GM12878 (cell line): ENCODE data around the gene LETM1. TPM values are rescaled to one million over a fixed set of nuclear protein-coding genes. Genes with fewer than 3 reads are reported as not detected.

Source experiments
- ATAC-seq: fragments of 200-7000 bp; cut with Tn5 transposase; 3 replicates; pipeline ENCODE4 v1.9.1; 2020; ENCODE audit warnings: mild to moderate bottlenecking, moderate library complexity
- BruUV-seq: library from RNA; stranded (reverse); fragments of 400-500 nt; replicated peaks from 2 replicates; lab custom pipeline; 2021; lab: Mats Ljungman, UMichigan
- CTCF ChIA-PET: fragments of 300-600 bp; sonication (Branson Sonifier 250); formaldehyde crosslinking; extraction: SDS; loops from one replicate; lab custom pipeline; 2021; ENCODE audit warnings: inconsistent platforms; lab: Yijun Ruan, JAX
- POLR2A ChIA-PET: fragments of 350-600 bp; formaldehyde crosslinking; extraction: SDS; loops from one replicate; lab custom pipeline; 2021; ENCODE audit warnings: inconsistent platforms; lab: Charles Lee
- RAD21 ChIA-PET: fragments of 300-600 bp; sonication (Branson Sonifier 250); formaldehyde crosslinking; loops from one replicate; lab custom pipeline; 2023; ENCODE audit warnings: antibody characterized with exemption; ENCODE audit not compliant: unreplicated experiment; lab: Charles Lee
- SMC1A ChIA-PET: fragments of 300-600 bp; sonication (Branson Sonifier 250); formaldehyde crosslinking; loops from one replicate; lab custom pipeline; 2023; ENCODE audit not compliant: unreplicated experiment, uncharacterized antibody; lab: Charles Lee
- DNase-seq: peaks from one replicate; pipeline ENCODE4 v3.0.0-alpha.2; 2011; ENCODE audit warnings: low read depth, low spot score
- FAIRE-seq: peaks from 3 replicates; lab custom pipeline; 2011; peaks lifted over from hg19 to GRCh38; lab: Jason Lieb, UNC
- H2AFZ ChIP-seq: 2 replicates; pipeline ENCODE4 v1.6.0; 2011; ENCODE audit warnings: low read depth, low read length, control low read depth; ENCODE audit not compliant: control insufficient read depth
- H3K27ac ChIP-seq: 2 replicates; pipeline ENCODE4 v1.5.1; 2011; ENCODE audit warnings: control low read depth; ENCODE audit not compliant: control insufficient read depth, insufficient read depth
- H3K27me3 ChIP-seq, 2 experiments: replicated peaks in 1 of 2; 2 replicates each; pipeline versions ENCODE4 v1.6.0 to v1.6.1; 2011; ENCODE audit warnings: low read length in 1 of 2; ENCODE audit not compliant: control insufficient read depth in 2 of 2, insufficient read depth in 2 of 2
- H3K36me3 ChIP-seq, 2 experiments: 2 replicates each; pipeline ENCODE4 v1.5.1; 2011; ENCODE audit warnings: low read length in 1 of 2; ENCODE audit not compliant: control insufficient read depth in 2 of 2, insufficient read depth in 2 of 2
- H3K4me1 ChIP-seq: 2 replicates; pipeline ENCODE4 v1.6.1; 2011; ENCODE audit warnings: mild to moderate bottlenecking, low read length, moderate library complexity, mixed read lengths; ENCODE audit not compliant: control insufficient read depth, insufficient read depth
- H3K4me2 ChIP-seq: 2 replicates; pipeline ENCODE4 v1.6.0; 2011; ENCODE audit warnings: control low read depth; ENCODE audit not compliant: control insufficient read depth, insufficient read depth
- H3K4me3 ChIP-seq: fragments of 200-600 bp; sonication (generic); 2 replicates; pipeline ENCODE4 v1.5.1; 2016
- H3K79me2 ChIP-seq: 2 replicates; pipeline ENCODE4 v1.6.0; 2011; ENCODE audit warnings: low read length; ENCODE audit not compliant: control insufficient read depth, insufficient read depth
- H3K9ac ChIP-seq: 2 replicates; pipeline ENCODE4 v1.8.0; 2011; ENCODE audit warnings: low read length, control low read depth, mixed read lengths; ENCODE audit not compliant: control insufficient read depth, insufficient read depth
- H3K9me3 ChIP-seq: replicated peaks from 3 replicates; pipeline ENCODE4 v1.5.1; 2011; ENCODE audit warnings: mild to moderate bottlenecking, low read length; ENCODE audit not compliant: control insufficient read depth, insufficient read depth
- H4K20me1 ChIP-seq: 2 replicates; pipeline ENCODE4 v1.6.0; 2011; ENCODE audit not compliant: control insufficient read depth, insufficient read depth
- EP300 ChIP-seq, 2 experiments: fragments of 150-350 bp in 1 of 2; IDR thresholded peaks; 2 replicates each; pipeline ENCODE4 v1.6.1; 2011 to 2012; ENCODE audit warnings: low read depth in 2 of 2, low read length in 2 of 2, borderline replicate concordance in 1 of 2, improper control_type of control experiment in 1 of 2, inconsistent platforms in 1 of 2; ENCODE audit not compliant: control insufficient read depth in 1 of 2
- HDAC2 ChIP-seq: fragments of 200-600 bp; sonication (generic); IDR thresholded peaks from 2 replicates; pipeline ENCODE4 v1.6.1; 2017
- HDGF ChIP-seq: fragments of 450-650 bp; IDR thresholded peaks from 2 replicates; pipeline ENCODE4 v1.6.1; 2016; ENCODE audit warnings: antibody characterized with exemption
- JUND ChIP-seq: IDR thresholded peaks from 2 replicates; pipeline ENCODE4 v1.6.1; 2012; ENCODE audit warnings: low read depth, mild to moderate bottlenecking, low read length, improper control_type of control experiment, moderate library complexity
- MEF2A ChIP-seq: IDR thresholded peaks from 2 replicates; pipeline ENCODE4 v1.6.1; 2011; ENCODE audit warnings: low read depth, mild to moderate bottlenecking, low read length, moderate library complexity; ENCODE audit not compliant: insufficient read depth
- MEF2B ChIP-seq: fragments of 450-650 bp; IDR thresholded peaks from 2 replicates; pipeline ENCODE4 v1.6.1; 2018; ENCODE audit warnings: mild to moderate bottlenecking, moderate library complexity; ENCODE audit not compliant: partially characterized antibody, poor library complexity, severe bottlenecking
- NFYA ChIP-seq: IDR thresholded peaks from 2 replicates; pipeline ENCODE4 v1.6.1; 2011; ENCODE audit warnings: low read depth, mild to moderate bottlenecking, low read length, improper control_type of control experiment, borderline replicate concordance
- NRF1 ChIP-seq: conservative IDR thresholded peaks from 2 replicates; pipeline ENCODE4 v1.6.1; 2011; ENCODE audit warnings: mild to moderate bottlenecking, low read depth, low read length, improper control_type of control experiment
- SIX5 ChIP-seq: IDR thresholded peaks from 2 replicates; pipeline ENCODE4 v1.6.1; 2011; ENCODE audit warnings: mild to moderate bottlenecking, low read depth, low read length, moderate library complexity; ENCODE audit not compliant: severe bottlenecking
- STAT3 ChIP-seq: IDR thresholded peaks from 2 replicates; pipeline ENCODE4 v1.6.1; 2011; ENCODE audit warnings: low read depth, low read length, improper control_type of control experiment
- SUZ12 ChIP-seq: fragments of 200-600 bp; sonication (generic); IDR thresholded peaks from one replicate; pipeline ENCODE4 v1.6.1; 2018; ENCODE audit warnings: antibody characterized with exemption, mild to moderate bottlenecking; ENCODE audit not compliant: unreplicated experiment
- ZNF217 ChIP-seq: fragments of 450-650 bp; IDR thresholded peaks from 2 replicates; pipeline ENCODE4 v1.6.1; 2017; ENCODE audit warnings: antibody characterized with exemption, mild to moderate bottlenecking
- ZNF24 ChIP-seq: fragments of 450-650 bp; IDR thresholded peaks from 2 replicates; pipeline ENCODE4 v1.6.1; 2017; ENCODE audit warnings: antibody characterized with exemption, mild to moderate bottlenecking
- WGBS: methylation state at CpG from one replicate; pipeline ENCODE4 v1.1.6; 2016; ENCODE audit warnings: low lambda C conversion rate; ENCODE audit not compliant: insufficient replicate concordance, insufficient coverage; ENCODE audit errors: missing lambda C conversion rate; 5-methylcytosine and 5-hydroxymethylcytosine counted together
- in situ Hi-C: fragments of 300-500 bp; cut with MboI; formaldehyde crosslinking; loops from 9 replicates; pipeline ENCODE4 v1.14.3; 2018; ENCODE audit warnings: mixed read lengths
- intact Hi-C: fragments of 100-400 bp; cut with micrococcal nuclease; formaldehyde crosslinking; loops from one replicate; pipeline ENCODE4 v1.14.2; 2022; ENCODE audit not compliant: unreplicated experiment
- polyA plus RNA-seq, 11 experiments: library from polyadenylated mRNA; depleted of rRNA in 4 of 11; unstranded in 6 of 11; stranded (reverse) in 5 of 11; fragments of >200 nt; fragmentation: Nextera tagmentation in 4 of 11; fragmentation: Illumina TruSeq in 1 of 11; extraction: Ambion mirVana in 4 of 11; extraction: Trizol in 1 of 11; gene quantifications; 1 replicate in 1 of 11; 2 replicates in 10 of 11; pipeline versions ENCODE4 v1.2.1 to v1.2.3, GENCODE V29; 2011 to 2016; ENCODE audit warnings: inconsistent platforms in 2 of 11, missing spikeins in 2 of 11, low read depth in 1 of 11
- total RNA-seq, 4 experiments: library from RNA; depleted of rRNA in 3 of 4; stranded (reverse); fragments of >200 nt in 3 of 4; fragmentation: Illumina TruSeq in 1 of 4; extraction: Trizol in 1 of 4; gene quantifications; 2 replicates each; pipeline versions ENCODE4 v1.2.1 to v1.2.3, GENCODE V29; 2013 to 2021
- TF ChIP-seq, protein P1 (sequence below): fragments of 450-650 bp; IDR thresholded peaks from 2 replicates; pipeline ENCODE4 v1.6.1; 2017; ENCODE audit warnings: mild to moderate bottlenecking, moderate library complexity
- TF ChIP-seq, protein P2 (sequence below): fragments of 450-650 bp; IDR thresholded peaks from 2 replicates; pipeline ENCODE4 v1.6.1; 2016; ENCODE audit warnings: mild to moderate bottlenecking
- TF ChIP-seq, protein P3 (sequence below): IDR thresholded peaks from 2 replicates; pipeline ENCODE4 v1.6.1; 2011; ENCODE audit warnings: low read depth, low read length, improper control_type of control experiment, borderline replicate concordance

LETM1 gene
- total and polyA plus RNA-seq, 10 of the 15 experiments (the other 5 are each of a cell fraction or from before 2014, with no cell fraction given), result 2.6 to 65.2 (median 30.2) TPM

GRCh38 chr4:1788254-1788973 lies 67.5 kb downstream of the LETM1 start (continued):
- TF ChIP-seq, protein P1, sequence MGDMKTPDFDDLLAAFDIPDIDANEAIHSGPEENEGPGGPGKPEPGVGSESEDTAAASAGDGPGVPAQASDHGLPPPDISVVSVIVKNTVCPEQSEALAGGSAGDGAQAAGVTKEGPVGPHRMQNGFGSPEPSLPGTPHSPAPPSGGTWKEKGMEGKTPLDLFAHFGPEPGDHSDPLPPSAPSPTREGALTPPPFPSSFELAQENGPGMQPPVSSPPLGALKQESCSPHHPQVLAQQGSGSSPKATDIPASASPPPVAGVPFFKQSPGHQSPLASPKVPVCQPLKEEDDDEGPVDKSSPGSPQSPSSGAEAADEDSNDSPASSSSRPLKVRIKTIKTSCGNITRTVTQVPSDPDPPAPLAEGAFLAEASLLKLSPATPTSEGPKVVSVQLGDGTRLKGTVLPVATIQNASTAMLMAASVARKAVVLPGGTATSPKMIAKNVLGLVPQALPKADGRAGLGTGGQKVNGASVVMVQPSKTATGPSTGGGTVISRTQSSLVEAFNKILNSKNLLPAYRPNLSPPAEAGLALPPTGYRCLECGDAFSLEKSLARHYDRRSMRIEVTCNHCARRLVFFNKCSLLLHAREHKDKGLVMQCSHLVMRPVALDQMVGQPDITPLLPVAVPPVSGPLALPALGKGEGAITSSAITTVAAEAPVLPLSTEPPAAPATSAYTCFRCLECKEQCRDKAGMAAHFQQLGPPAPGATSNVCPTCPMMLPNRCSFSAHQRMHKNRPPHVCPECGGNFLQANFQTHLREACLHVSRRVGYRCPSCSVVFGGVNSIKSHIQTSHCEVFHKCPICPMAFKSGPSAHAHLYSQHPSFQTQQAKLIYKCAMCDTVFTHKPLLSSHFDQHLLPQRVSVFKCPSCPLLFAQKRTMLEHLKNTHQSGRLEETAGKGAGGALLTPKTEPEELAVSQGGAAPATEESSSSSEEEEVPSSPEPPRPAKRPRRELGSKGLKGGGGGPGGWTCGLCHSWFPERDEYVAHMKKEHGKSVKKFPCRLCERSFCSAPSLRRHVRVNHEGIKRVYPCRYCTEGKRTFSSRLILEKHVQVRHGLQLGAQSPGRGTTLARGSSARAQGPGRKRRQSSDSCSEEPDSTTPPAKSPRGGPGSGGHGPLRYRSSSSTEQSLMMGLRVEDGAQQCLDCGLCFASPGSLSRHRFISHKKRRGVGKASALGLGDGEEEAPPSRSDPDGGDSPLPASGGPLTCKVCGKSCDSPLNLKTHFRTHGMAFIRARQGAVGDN, result no peak
- TF ChIP-seq HDGF (no peak), HDAC2 (no peak), JUND (no peak)

DNA sequence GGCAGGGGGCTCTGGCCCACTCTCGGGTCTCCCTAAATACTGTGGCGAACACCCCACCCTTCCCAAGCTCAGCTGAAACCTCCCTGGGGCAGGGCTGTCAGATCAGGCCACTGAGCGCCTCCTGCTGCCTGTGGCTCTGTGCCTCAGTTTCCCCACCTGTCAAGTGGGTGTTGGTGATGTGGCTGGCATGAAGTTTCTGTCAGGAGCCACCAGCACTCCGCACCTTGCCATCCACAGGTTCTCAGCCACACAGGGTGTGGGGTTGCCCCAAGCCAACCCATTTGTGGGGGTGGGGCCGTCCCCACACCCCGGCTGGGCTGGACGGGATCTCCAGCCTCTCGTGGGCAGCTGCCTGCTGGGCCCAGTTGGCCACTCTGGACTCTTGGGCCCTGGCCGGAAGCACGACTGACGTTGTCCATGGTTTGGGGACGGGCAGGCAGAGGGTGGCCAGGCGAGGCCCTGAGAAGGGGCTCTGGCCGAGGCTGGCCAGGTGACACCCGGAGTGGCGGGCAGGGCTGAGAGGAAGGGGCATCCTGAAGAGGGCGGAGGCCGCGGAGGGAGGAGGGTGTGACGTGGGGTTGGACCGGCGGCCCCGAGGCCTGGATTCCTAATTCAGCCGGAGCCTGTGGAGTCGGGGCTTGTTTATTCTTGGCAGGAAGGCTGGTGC lies 68.4 kb downstream of the LETM1 start:
- in situ Hi-C loops (no loop called here), intact Hi-C loops (no loop called here)
- BruUV-seq, result no TSS peak
- DNase-seq (no peak), ATAC-seq (no peak), FAIRE-seq (no peak)
- Histone ChIP-seq H3K79me2 (no peaks in the 10 kb centered on the region), H3K9me3 (no peaks in the 10 kb centered on the region), H3K4me3 (no peak overlapping the region), H3K36me3 (no peaks in the 10 kb centered on the region), H3K4me1 (no peaks in the 10 kb centered on the region), H2AFZ (no peak overlapping the region), H4K20me1 (no peaks in the 10 kb centered on the region), H3K27ac (no peak overlapping the region), H3K27me3 (no peaks in the 10 kb centered on the region; a peak in 1 of 4 replicates), H3K9ac (no peak overlapping the region), H3K4me2 (no peak overlapping the region)
- WGBS, result 49% methylated on average over 24 of the region's 25 CpGs
- ChIA-PET SMC1A (no interaction called here), CTCF (interaction anchor here (1.0 kb wide), 1 partner anchor 40 kb away, joined by 4 read pairs; no protein-coding TSS in a partner anchor), RAD21 (no interaction called here), POLR2A (no interaction called here)
- TF ChIP-seq NFYA (no peak), STAT3 (no peak), NRF1 (no peak), MEF2B (no peak), EP300 (IDR thresholded peaks at IDR 0.05; ENCODE audit: borderline replicate concordance in 1 of 2, control insufficient read depth in 1 of 2, low read depth in 2 of 2, low read length in 2 of 2) (no peak), ZNF217 (no peak), MEF2A (no peak), ZNF24 (no peak), HDAC2 (no peak), SIX5 (no peak), SUZ12 (no peak)
- TF ChIP-seq, protein P2, sequence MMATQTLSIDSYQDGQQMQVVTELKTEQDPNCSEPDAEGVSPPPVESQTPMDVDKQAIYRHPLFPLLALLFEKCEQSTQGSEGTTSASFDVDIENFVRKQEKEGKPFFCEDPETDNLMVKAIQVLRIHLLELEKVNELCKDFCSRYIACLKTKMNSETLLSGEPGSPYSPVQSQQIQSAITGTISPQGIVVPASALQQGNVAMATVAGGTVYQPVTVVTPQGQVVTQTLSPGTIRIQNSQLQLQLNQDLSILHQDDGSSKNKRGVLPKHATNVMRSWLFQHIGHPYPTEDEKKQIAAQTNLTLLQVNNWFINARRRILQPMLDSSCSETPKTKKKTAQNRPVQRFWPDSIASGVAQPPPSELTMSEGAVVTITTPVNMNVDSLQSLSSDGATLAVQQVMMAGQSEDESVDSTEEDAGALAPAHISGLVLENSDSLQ, result no peak
- TF ChIP-seq, protein P3, sequence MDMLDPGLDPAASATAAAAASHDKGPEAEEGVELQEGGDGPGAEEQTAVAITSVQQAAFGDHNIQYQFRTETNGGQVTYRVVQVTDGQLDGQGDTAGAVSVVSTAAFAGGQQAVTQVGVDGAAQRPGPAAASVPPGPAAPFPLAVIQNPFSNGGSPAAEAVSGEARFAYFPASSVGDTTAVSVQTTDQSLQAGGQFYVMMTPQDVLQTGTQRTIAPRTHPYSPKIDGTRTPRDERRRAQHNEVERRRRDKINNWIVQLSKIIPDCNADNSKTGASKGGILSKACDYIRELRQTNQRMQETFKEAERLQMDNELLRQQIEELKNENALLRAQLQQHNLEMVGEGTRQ, result no peak
